Islet precursor cell (in vitro differentiated cells): ENCODE data around the gene CKAP5.

Experiments used
- DNase-seq: peaks from one replicate; pipeline ENCODE4 v3.0.0-alpha.2; 2018

CKAP5 gene

DNA sequence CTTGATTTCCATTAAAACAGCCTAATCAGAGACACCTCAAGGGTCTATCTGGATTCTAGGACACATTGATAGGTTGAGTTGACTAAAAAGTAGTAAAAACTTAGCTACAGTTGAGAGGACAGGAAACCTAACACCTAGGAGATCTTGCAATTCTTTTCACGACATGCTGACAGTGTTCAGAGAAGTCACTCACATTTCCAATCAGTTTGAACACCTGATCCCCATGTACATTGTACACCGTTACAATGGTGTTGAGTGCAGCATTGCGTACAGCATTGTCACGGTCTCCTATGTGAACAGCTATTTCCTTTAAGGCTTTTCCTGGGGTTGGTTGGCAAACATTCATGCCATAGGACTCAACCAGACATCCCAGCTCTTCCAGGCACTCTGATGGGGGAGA is 84.3 kb downstream of the CKAP5 start:
- DNase-seq = no peak

DNA sequence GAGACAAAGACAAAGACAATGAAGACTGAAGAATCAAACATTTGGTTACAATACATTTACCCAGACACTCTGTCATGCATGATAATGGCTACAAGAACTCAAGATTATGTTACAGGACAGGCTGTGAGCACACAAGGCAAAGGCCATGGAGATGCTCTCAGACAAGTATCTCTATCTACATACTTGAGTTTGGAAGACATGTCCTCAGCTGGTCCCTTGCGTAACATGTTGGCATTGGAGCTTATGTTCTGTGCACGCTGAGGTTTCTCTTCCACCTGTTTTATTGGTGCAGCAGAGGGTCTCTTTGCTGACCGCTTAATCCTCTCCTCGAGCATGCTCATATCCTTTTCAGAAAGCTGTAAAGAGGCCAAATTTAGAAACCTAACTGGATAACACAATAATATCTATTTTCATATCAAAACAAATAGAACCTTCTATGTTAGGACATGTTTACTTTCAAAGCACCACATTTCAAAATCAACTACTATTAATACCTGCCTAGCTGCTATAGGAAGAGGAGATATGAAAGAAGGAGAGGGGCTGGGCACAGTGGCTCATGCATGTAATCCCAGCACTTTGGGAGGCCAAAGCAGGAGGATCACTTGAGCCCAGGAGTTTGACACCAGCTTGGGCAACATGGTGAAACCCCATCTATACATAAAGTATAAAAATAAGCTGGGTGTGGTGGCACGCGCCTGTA is 85.5 kb downstream of the CKAP5 start:
- DNase-seq = no peak

DNA sequence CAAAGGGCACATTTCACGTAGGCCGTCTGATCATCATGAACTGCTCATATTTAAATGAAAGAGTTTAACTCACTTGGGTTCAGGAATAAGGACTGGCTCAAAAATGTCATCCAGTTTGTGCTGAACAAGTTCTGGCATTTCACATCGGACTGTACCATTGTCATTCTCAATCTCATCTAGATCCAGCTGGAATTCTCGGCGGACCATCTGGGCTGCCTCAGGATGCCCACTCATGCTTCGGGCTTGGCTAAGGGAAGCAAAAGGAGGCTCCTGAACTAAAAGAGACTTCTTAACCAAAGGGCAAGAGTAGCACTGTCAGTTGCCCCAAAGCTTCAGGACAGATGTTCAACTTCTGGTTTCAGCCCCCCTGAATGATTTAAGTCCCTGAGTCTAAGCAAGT is 86.9 kb downstream of the CKAP5 start:
- no peak for DNase-seq

DNA sequence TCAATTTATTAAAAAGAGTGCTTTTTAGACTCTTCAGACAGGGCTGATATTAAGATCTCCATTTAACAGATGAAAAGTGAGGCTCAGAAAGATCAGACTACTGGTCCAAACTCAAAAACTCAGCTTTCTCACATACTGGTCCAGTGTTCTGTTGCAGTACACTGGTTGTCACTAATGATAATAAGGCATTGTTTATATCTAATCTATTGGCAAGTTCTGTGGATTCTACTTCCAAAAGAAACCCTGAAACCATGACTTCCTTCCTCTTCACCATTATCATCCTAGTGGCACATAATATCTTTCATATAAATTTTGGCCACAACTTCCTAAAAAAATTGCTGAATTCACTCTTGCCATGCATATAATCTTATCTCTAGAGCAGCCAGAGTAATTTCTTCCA is 90.1 kb downstream of the CKAP5 start:
- no peak for DNase-seq

DNA sequence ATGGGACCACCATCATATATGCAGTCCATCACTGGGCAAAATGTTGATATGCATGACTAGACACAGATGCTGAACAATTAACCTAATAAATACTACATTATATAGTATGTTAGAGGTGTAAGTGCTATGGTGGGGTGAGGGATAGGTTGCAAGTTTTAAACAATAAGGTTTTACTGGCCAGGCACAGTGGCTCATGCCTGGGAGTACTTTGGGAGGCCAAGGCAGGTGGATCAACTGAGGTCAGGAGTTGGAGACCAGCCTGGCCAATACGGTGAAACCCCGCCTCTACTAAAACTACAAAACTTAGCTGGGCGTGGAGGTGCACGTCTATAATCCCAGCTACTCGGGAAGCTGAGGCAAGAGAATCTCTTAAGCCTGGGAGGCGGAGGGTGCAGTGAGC is 98.9 kb downstream of the CKAP5 start:
- DNase-seq = no peak

GRCh38 chr11:46745995-46746394 is 100.1 kb downstream of the CKAP5 start:
- DNase-seq = peak; percentile 2

- no peak for DNase-seq
Observed at GRCh38 chr11:46745328-46745727, 100.8 kb downstream of the CKAP5 start.

DNA sequence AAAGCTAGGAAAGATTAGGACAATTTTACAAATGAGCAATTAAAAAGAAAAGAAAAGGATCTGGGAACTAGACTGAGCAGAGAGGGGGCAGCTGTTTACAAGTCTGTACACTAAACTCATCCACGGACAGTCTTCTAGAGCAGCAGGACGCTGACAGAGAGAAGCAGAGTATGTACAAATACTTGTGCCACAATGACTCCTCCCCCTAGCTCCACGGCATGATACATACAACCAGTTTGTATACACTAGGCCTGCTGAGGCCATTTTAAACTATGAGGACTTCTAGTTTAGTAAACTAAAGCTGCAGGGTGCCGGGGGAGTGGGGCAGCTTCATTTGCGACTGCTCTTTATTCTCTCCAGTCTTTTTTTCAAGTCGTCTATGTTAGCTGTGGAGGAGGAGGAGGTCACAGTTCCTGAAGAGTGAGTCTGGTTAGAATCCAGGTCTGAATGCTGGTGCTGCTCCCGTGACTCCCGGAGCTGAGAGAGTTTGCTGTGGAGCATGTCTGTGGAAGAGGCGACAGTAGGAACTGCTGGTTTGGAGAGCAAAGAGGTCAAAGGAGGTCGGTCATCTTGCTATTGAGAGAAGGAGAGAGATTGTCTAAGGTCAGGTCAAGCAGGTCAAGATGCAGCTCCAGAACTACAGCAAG is 102.3 kb downstream of the CKAP5 start:
- peak; percentile 19 for DNase-seq

DNA sequence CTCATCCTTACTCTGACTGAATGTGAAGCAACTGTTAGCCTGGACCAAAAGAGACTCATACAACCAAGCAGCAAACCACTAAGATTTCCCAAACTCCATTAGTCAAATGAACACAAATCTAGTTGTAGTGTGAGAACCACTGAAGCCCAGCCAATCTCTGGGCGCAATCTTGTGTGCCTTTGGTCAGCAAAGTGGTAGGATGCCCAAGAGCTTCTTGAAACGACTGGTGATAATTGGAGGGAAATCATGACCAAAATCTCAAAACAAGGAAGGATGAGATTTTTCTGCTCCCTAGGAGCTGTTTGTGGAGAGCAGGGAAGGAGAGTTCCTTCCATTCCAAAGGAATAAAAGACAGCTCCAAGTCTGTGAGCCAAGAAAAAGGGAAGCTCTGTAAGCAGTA is 103.0 kb downstream of the CKAP5 start:
- peak; percentile 22 for DNase-seq

DNA sequence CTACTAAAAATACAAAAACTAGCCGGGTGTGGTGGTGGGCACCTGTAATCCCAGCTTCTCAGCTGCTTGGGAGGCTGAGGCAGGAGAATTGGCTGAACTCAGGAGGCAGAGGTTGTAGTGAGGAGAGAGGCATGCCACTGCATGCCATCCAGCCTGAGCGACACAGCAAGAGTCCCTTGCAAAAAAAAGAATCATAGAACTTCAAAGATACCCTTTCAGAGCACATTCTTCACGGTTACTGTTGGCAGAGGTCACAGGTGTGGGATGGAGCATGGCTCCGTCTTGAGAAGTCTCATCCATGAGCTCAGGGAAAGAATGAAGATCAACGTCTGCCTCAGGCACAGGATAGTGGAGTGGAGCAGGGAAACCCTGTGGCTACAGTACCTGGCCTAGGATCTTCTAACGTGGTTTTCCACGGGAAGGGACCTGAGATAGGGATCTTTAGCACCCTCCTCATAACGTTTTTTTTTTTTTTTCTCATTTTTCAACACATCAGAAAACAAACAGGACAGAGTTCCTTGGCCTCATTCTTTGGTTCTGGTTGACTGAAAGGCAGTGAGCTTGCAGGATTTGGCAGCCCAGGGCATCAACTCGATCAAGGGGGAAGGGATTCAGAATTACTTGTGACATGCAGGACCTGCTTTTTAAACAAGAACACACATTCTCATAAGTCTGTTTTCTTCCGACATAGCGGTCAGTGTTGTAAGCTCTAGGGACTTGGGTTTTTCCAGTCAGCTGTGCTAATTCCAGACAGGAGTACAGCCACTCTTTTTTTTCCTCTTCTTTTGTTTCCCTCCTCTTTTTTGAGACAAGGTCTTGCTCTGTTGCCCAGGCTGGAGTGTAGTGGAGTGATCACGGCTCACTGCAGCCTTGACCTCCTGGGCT is 104.2 kb downstream of the CKAP5 start:
- DNase-seq = peak; percentile 42

- no peak for DNase-seq
Observed at GRCh38 chr11:46738887-46739286, 107.2 kb downstream of the CKAP5 start.

DNA sequence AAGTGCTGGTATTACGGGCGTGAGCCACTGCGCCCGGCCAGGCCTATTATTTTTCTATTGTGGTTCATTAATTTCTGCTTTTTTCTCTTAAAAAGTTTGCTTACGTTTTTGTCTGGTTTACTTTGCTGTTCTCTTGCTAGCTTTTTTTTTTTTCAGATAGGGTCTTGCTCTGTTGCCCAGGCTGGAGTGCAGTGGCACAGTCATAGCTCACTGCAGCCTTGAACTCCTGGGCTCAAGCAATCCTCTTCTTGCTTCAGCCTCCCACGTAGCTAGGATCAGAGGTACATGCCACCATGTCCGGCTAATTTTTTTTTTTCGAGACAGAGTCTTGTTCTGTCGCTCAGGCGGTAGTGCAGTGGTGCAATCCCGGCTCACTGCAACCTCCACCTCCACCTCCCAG is 108.4 kb downstream of the CKAP5 start:
- no peak for DNase-seq

- DNase-seq = no peak
Observed at GRCh38 chr11:46736615-46737014, 109.5 kb downstream of the CKAP5 start.

DNA sequence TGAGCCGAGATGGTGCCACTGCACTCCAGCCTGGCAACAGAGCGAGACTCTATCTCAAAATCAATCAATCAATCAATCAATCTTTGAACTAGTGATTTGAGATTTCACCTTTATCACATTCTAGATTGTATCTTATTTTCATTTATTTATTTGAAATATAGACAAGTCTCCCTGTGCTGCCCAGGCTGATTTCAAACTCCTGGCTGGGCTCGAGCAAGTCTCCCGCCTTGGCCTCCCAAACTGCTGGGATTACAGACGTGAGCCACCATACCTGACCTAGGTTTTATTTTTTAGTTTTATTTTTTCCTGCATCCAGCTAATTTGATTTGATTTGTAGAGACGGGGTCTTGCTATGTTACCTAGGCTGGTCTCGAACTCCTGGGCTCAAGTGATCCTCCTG is 109.9 kb downstream of the CKAP5 start:
- DNase-seq = no peak

- DNase-seq = no peak
Observed at GRCh38 chr11:46733234-46733633, 112.8 kb downstream of the CKAP5 start.

DNA sequence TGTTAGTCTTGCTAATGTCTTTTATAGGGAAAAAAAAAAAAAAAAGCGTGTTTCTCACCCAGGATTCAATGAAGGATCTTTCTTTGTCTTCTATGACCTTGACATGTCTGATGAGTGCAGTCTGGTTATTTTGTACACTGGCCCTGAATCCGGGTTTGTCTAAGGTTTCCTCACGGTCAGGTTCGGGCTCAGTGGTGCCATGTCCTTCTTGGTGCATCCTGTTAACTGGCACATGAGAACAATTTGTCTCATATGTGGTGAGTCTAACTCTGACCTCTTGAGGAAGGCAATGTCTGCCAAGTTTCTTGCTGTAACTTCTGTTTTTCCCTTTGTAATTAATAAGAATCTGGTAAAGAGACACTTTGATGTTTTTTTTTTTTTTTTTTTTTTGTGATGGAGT is 114.5 kb downstream of the CKAP5 start:
- no peak for DNase-seq

DNA sequence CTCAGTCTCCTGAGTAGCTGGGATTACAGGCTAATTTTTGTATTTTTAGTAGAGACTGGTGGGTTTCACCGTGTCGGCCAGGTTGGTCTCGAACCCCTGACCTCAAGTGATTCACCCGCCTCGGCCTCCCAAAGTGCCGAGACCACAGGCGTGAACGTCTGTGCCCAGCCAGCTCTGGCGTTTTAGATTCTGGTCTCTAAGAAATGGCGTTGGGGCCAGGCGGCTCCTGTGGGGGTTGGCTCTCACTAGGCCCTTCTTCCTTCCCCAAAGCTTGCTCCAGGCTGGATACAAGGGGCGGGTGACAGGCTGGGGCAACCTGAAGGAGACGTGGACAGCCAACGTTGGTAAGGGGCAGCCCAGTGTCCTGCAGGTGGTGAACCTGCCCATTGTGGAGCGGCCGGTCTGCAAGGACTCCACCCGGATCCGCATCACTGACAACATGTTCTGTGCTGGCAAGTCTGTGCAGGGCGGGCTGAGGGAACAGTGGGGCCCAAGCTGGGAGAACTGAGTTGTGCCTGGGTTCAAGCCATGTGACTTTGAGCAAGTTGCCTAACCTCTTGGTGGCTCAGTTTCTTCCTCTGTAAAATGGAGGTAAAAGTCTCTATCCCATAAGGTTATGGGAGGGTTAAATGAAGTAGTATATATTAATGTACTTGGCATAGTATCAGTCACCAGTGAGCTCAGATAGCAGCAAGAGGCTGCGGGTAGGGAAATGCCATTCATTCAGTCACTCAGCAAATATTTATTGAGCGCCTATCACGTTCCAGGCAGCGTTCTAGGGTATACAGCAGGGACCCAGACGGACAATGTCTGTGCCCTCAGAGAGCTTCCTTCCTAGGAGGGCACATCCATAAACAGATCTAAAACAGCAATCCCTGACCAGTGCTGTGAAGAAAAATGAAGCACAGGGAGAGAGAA is 116.7 kb downstream of the CKAP5 start:
- no peak for DNase-seq

DNA sequence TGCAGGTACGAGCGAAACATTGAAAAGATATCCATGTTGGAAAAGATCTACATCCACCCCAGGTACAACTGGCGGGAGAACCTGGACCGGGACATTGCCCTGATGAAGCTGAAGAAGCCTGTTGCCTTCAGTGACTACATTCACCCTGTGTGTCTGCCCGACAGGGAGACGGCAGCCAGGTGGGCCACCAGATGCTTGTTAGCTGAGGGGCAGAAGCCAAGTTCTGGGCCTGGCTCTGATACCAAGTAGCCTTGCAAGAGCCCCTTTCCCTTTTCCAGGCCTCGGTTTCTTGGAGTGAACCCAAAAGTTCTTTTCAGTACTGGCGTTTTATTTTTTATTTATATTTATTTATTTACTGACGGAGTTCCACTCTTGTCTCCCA is 117.4 kb downstream of the CKAP5 start:
- no peak for DNase-seq

DNA sequence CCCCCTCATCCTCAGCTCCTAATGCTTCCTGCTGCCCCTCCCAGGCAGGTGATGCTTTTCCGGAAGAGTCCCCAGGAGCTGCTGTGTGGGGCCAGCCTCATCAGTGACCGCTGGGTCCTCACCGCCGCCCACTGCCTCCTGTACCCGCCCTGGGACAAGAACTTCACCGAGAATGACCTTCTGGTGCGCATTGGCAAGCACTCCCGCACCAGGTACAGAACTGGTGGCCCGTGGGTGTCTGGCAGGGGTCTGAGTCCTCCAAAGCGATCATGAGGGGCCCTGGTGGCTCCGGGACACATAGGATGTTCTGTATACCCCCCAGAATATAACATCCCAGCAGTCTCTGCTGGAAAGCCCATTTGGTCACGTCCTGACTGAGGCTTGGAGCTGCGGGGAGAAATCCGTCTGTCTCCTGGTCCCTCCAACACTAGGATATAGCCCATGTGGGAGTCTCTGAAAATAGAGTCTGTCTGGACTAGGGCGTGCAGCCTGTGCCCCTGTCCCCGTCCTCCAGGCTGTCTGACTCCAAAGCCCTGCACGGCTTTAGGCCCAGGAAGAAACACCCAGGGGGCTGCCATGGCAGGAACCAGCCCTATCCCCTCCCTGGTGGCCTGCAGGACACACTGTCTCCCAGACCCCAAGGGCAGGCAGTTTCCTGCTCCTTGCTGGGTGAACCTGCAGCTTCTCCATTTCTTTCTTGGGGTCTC is 118.0 kb downstream of the CKAP5 start:
- no peak for DNase-seq

DNA sequence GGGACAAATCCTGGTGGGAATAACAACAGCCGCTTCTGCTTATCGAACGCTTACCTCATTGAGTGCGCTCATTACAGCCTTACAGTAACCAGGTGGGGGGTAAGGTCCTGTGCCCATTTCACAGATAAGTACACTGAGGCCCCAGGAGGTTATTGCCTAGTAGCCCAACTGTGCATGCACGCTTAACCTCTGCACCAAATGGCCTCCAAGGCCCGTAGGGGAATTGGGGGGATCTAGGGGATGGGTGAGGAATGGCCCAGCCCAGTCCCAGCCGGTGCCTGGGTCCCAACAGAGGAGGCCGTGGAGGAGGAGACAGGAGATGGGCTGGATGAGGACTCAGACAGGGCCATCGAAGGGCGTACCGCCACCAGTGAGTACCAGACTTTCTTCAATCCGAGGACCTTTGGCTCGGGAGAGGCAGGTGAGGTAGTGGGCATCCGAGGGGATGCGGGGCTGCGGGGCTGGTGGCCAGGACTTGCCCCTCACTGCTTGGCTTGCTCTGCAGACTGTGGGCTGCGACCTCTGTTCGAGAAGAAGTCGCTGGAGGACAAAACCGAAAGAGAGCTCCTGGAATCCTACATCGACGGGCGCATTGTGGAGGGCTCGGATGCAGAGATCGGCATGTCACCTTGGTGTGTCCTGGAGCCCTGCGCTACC is 119.7 kb downstream of the CKAP5 start:
- no peak for DNase-seq

DNA sequence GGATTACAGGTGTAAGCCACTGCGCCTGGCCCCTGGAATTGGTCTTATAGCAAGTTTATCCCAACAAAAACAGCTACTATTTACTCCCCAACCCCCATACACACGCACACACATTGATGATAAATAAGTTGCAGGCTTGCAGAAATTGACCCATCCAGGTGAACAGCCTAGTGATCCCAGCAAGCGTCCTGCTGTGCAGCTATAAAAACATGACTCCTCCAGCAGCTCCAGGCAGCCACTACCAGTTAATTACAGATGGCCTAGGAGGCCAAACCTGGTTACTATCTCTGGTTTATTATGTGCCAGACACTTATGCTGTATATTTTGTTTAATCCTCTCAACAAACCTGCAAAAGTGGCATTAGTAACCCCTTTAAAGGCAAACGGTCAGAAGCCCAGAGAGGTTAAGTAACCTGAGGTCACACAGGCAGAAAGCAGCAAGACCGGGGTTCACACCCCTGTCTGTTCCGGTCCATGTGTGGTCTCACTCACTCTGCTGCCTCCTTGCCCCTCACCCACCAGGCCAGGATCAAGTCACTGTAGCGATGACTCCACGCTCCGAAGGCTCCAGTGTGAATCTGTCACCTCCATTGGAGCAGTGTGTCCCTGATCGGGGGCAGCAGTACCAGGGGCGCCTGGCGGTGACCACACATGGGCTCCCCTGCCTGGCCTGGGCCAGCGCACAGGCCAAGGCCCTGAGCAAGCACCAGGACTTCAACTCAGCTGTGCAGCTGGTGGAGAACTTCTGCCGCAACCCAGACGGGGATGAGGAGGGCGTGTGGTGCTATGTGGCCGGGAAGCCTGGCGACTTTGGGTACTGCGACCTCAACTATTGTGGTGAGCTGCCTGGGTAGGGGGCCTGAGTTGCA is 120.5 kb downstream of the CKAP5 start:
- DNase-seq = no peak
